NCI-H82 treated with DMSO at 0.1 percent for 48 hours (cell line): Measurements from ENCODE around the gene ORMDL3.

Experiments
- DNase-seq: peaks from one replicate; lab custom pipeline; 2025; ENCODE audit not compliant: unreplicated experiment; lab: John Stamatoyannopoulos, UW

Gene ORMDL3, protein sequence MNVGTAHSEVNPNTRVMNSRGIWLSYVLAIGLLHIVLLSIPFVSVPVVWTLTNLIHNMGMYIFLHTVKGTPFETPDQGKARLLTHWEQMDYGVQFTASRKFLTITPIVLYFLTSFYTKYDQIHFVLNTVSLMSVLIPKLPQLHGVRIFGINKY

GRCh38 chr17:39927101-39927928 is at the start of gene ORMDL3, which contains the start of gene LRRC3C:
Gene ORMDL3 (minus strand): TSS chr17:39927601. CDS start chr17:39924203, 3,398 bp downstream.
Gene LRRC3C (plus strand): TSS chr17:39927732. CDS start chr17:39941524, 13,792 bp downstream.
- DNase-seq: peak; percentile 84

GRCh38 chr17:39975801-39976200 is 48.4 kb upstream of the ORMDL3 start:
- DNase-seq: no peak

GRCh38 chr17:39974433-39974832 is 47.0 kb upstream of the ORMDL3 start:
- DNase-seq: no peak

DNA sequence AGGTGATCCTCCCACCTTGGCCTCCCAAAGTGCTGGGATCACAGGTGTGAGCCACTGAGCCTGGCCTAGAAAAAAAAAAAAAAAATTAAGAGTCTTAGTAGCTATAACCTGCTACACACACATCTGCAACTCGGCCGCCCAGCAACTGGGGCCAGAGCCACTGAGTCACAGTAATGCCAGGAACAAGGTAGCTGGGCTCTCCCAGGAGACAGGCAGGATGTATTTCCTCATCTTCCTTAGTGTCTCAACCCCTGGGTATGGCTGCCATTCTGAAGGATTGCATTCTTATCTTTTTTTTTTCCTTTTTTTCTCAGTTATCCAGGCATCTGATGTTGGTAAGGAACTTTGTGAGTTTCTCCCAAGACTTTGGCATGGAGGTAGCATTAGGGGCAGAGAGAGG is 46.1 kb upstream of the ORMDL3 start:
- no peak for DNase-seq

DNA sequence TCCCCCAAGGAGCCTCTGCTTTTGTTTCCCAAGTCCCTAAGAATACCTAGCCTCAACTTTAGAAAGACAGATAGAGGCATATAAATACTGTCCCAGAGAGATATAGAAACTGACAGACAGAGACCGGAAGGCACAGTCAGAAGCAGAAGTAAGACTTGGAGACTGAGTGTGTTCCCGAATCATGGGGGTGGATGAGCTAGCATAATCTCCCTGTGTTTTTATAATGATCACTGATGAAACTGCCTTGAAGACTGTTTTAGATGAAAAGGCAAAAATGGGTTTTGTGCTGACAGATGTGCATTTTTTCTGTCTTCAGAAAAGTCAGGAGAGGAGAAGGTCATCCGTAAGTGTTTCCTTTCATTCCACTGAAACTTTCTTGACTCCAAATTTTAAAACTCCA is 44.9 kb upstream of the ORMDL3 start:
- DNase-seq: no peak

- DNase-seq: no peak
Measured at GRCh38 chr17:39971076-39971603, 43.7 kb upstream of the ORMDL3 start.

DNA sequence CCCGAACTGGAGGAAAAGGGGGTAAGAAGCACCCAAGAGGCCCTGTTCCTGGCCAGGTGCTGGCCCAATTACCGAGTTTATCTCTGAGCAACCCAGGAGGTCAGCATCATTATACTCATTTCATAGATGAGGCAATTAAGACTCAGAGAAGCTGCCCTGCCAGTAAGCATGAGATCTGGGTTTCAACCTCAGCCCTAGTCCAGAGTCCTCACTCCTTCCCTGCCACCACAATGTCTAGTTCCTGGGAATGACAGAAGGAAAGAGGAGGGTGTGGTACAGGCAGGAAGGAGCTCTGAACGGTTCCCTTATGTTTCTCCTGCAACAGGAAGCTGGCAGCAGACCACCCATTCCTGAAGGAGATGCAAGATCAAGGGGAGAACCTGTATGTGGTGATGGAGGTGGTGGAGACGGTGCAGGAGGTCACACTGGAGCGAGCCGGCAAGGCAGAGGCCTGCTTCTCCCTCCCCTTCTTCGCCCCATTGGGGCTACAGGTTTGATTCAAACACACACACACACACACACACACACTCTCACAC is 42.8 kb upstream of the ORMDL3 start:
- DNase-seq: no peak

- DNase-seq: no peak
Measured at GRCh38 chr17:39969375-39969774, 42.0 kb upstream of the ORMDL3 start.

DNA sequence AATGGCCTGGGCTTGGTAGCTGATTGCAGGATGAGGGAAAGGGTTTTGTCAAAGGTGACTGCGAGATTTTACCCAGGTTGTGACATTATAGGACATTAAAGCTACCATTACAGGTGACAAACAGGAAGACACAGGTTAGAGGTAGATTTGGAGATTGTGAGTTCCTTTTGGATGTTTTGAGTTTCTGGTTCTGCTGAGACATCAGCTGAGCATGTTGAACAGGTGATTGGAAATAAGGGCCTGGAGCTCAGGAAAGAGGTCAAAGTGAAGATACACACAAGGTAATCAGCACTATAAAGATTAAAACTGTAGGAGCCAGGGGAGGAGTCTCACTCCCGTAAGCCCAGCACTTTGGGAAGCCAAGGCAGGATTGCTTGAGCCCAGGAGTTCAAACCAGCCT is 41.4 kb upstream of the ORMDL3 start:
- no peak for DNase-seq

- DNase-seq: no peak
Measured at GRCh38 chr17:39966771-39967170, 39.4 kb upstream of the ORMDL3 start.

- DNase-seq: no peak
Measured at GRCh38 chr17:39965017-39965699, 37.8 kb upstream of the ORMDL3 start.

DNA sequence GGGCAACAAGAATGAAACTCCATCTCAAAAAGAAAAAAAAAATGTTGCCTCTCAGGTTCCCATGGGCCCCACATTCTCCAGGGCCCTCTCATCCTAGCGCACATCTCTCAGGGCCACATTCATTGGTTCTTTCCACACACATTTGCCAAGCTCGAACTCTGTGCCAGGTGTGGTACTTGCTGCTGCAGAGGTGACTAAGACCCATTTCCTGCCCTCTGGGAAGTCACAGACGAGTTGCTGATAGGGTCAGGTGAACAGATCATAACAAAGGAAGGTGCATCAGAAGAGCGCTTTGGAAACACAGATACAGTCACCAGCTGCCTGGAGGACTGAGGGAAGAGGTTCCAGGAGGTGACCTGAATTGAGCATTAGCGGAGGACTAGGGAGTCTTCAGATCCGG is 36.4 kb upstream of the ORMDL3 start:
- no peak for DNase-seq

GRCh38 chr17:39962642-39963220 is 35.3 kb upstream of the ORMDL3 start, which contains the start of gene GSDMA:
Gene GSDMA (plus strand): TSS chr17:39963004. CDS start chr17:39965688, 2,684 bp downstream.
- DNase-seq: no peak

- DNase-seq: no peak
Measured at GRCh38 chr17:39960524-39961041, 33.2 kb upstream of the ORMDL3 start.

- no peak for DNase-seq
Measured at GRCh38 chr17:39955726-39956225, 28.4 kb upstream of the ORMDL3 start.

- DNase-seq: no peak
Measured at GRCh38 chr17:39954876-39955275, 27.5 kb upstream of the ORMDL3 start.

DNA sequence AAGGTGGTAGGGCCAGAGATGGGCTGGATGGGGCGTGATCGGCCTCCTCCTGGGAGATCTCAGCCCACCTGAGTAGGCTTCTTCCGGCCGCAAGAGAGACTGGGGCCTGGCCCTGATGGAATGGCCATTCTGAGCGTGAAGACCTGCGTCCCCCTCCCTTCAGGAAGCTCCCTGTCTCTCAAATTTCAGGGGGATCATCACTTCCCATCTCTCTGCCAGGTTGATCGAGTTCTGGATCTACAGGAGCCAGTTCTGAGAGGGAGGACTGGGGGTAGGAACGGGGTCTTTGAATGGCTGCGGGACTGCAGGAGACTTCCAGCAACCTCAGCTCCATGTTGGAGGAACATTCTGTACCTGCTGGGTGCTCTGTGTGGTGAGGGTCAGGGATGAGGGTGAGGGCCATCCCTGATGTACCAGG is 26.1 kb upstream of the ORMDL3 start:
- DNase-seq: no peak

DNA sequence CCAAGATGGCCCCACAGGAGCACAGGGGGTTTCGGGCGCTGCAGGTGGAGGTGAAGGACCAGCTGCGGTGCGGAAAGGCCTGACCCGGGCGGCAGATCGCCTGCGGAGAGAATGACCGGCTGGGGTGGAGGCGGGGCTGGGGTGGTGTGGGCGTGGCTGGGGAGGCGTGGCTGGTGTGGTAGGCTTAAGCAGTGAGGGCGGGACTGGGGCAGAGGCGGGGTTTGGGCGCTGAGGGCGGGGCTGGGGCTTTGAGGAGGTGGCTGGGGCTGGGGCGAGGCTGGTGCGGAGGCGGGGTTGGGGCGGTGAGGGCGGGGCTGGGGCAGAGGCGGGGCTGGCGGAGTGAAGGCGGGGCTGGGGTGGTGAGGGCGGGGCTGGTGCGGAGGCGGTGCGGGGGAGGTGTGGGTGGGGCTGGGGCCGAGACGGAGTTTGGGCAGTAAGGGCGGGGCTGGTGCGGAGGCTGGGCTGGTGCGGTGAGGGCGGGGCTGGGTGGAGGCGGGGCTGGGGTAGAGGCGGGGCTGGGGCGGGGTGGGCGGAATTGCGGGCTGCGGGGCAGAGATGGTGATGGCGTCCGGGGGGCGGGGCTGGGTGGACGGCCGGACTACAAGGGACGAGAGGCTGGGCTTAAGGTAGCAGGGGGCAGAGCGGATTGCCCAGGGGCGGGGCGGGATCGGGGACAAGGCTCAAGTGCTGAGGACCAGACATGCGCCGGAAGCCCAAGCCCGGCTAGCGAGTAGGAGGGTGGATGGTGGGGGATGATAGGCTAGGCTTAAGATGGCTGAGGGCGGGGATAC is 25.5 kb upstream of the ORMDL3 start:
- DNase-seq: peak; percentile 97

GRCh38 chr17:39951924-39952679 is 24.7 kb upstream of the ORMDL3 start:
- no peak for DNase-seq
